PC-3 (cell line): ENCODE data around the gene UQCR10. TPM values are rescaled to one million over a fixed set of nuclear protein-coding genes. Genes with fewer than 3 reads are reported as not detected.

Experiments used
- ATAC-seq: fragments of 200-7000 bp; cut with Tn5 transposase; 2 replicates; pipeline ENCODE4 v1.9.1; 2020; ENCODE audit warnings: mild to moderate bottlenecking, moderate library complexity
- BruUV-seq: library from RNA; stranded (reverse); fragments of 400-500 nt; replicated peaks from 2 replicates; lab custom pipeline; 2021; lab: Mats Ljungman, UMichigan
- CTCF ChIA-PET: fragments of 300-600 bp; sonication (Branson Sonifier 250); formaldehyde crosslinking; loops from one replicate; lab custom pipeline; 2022; ENCODE audit warnings: antibody characterized with exemption; lab: Charles Lee
- POLR2A ChIA-PET: fragments of 300-600 bp; sonication (Branson Sonifier 250); formaldehyde crosslinking; loops from one replicate; lab custom pipeline; 2022; ENCODE audit warnings: antibody characterized with exemption; ENCODE audit not compliant: unreplicated experiment; lab: Charles Lee
- DNase-seq: peaks from one replicate; pipeline ENCODE4 v3.0.0-alpha.2; 2015
- H2AFZ ChIP-seq: fragments of 300-600 bp; sonication (generic); 2 replicates; pipeline ENCODE4 v1.6.0; 2016; ENCODE audit warnings: antibody characterized with exemption, low read length
- H3F3A ChIP-seq: fragments of 300-600 bp; sonication (generic); one replicate; pipeline ENCODE4 v1.6.0; 2017; ENCODE audit warnings: antibody characterized with exemption, low read length, control low read depth, mild to moderate bottlenecking; ENCODE audit not compliant: unreplicated experiment
- H3K27ac ChIP-seq: fragments of 300-600 bp; sonication (generic); 2 replicates; pipeline ENCODE4 v1.5.1; 2016; ENCODE audit warnings: mild to moderate bottlenecking, low read length
- H3K27me3 ChIP-seq: fragments of 300-600 bp; sonication (generic); 2 replicates; pipeline ENCODE4 v1.6.1; 2016; ENCODE audit warnings: low read length, mixed read lengths
- H3K36me3 ChIP-seq: fragments of 300-600 bp; sonication (generic); 2 replicates; pipeline ENCODE4 v1.6.1; 2016; ENCODE audit warnings: low read depth, mixed run types, low read length, mixed read lengths
- H3K4me1 ChIP-seq: fragments of 300-600 bp; sonication (generic); 2 replicates; pipeline ENCODE4 v1.5.1; 2016; ENCODE audit warnings: low read length; ENCODE audit not compliant: insufficient read depth
- H3K4me2 ChIP-seq: fragments of 300-600 bp; sonication (generic); 2 replicates; pipeline ENCODE4 v1.6.0; 2016; ENCODE audit warnings: low read length
- H3K4me3 ChIP-seq: fragments of 300-600 bp; sonication (generic); 2 replicates; pipeline ENCODE4 v1.5.1; 2016; ENCODE audit warnings: mild to moderate bottlenecking, low read length, mixed read lengths
- H3K79me2 ChIP-seq: fragments of 300-600 bp; sonication (generic); 2 replicates; pipeline ENCODE4 v1.6.1; 2017; ENCODE audit warnings: low read length, mixed read lengths
- H3K9ac ChIP-seq: fragments of 300-600 bp; sonication (generic); 2 replicates; pipeline ENCODE4 v1.6.0; 2016; ENCODE audit warnings: mild to moderate bottlenecking, low read length
- H3K9me2 ChIP-seq: fragments of 300-600 bp; sonication (generic); replicated peaks from 2 replicates; pipeline ENCODE4 v1.6.1; 2016; ENCODE audit warnings: mixed run types, low read length, mixed read lengths
- H3K9me3 ChIP-seq: fragments of 300-600 bp; sonication (generic); 2 replicates; pipeline ENCODE4 v1.6.1; 2016; ENCODE audit warnings: low read length, mixed read lengths
- H4K20me1 ChIP-seq: fragments of 300-600 bp; sonication (generic); 2 replicates; pipeline ENCODE4 v1.6.1; 2016; ENCODE audit warnings: low read length, mixed read lengths
- CTCF ChIP-seq: fragments of 300-600 bp; sonication (generic); conservative IDR thresholded peaks from 2 replicates; pipeline ENCODE4 v1.5.1; 2017; ENCODE audit warnings: antibody characterized with exemption, low read depth, mild to moderate bottlenecking, low read length
- EZH2 ChIP-seq: fragments of 300-600 bp; sonication (generic); IDR thresholded peaks from one replicate; pipeline ENCODE4 v1.6.1; 2017; ENCODE audit warnings: antibody characterized with exemption, mild to moderate bottlenecking, low read length; ENCODE audit not compliant: unreplicated experiment
- EZH2phosphoT487 ChIP-seq: fragments of 300-600 bp; sonication (generic); IDR thresholded peaks from 2 replicates; pipeline ENCODE4 v1.6.1; 2018; ENCODE audit warnings: mild to moderate bottlenecking, antibody characterized with exemption, low read length, borderline replicate concordance
- intact Hi-C: fragments of 100-400 bp; cut with micrococcal nuclease; formaldehyde crosslinking; loops from 2 replicates; pipeline ENCODE4 v1.9.0; 2023
- total RNA-seq: library from RNA; depleted of rRNA; stranded (reverse); fragments of >200 nt; gene quantifications from 2 replicates; pipeline ENCODE4 v1.2.3, GENCODE V29; 2014

UQCR10 gene
- total RNA-seq, 1 experiment from 2014 or later: 196 TPM

GRCh38 chr22:29748248-29748893 lies 18.8 kb upstream of the UQCR10 start:
- ChIA-PET CTCF (no interaction called here), POLR2A (no interaction called here)
- intact Hi-C loops: no loop called here
- H3K4me3 ChIP-seq: no peak overlapping the region
- H3K9me3 ChIP-seq: no peaks in the 10 kb centered on the region
- ATAC-seq (no peak), DNase-seq (no peak)
- no peaks in the 10 kb centered on the region for H4K20me1 ChIP-seq
- no peak for TF ChIP-seq EZH2
- no peak for TF ChIP-seq EZH2phosphoT487
- no peak for TF ChIP-seq CTCF
- H2AFZ ChIP-seq: no peak overlapping the region
- H3K9ac ChIP-seq: no peak overlapping the region
- no peaks in the 10 kb centered on the region for H3K9me2 ChIP-seq
- H3K36me3 ChIP-seq: no peaks in the 10 kb centered on the region
- no peak overlapping the region for H3K27ac ChIP-seq
- no peak overlapping the region for H3K4me2 ChIP-seq
- H3K27me3 ChIP-seq: no peaks in the 10 kb centered on the region
- no TSS peak for BruUV-seq
- H3K79me2 ChIP-seq: no peaks in the 10 kb centered on the region
- H3F3A ChIP-seq: no peaks in the 10 kb centered on the region
- H3K4me1 ChIP-seq: no peaks in the 10 kb centered on the region

- H3K27ac ChIP-seq: no peak overlapping the region
- no peaks in the 10 kb centered on the region for H3K36me3 ChIP-seq
- H2AFZ ChIP-seq: no peak overlapping the region
- no peaks in the 10 kb centered on the region for H3F3A ChIP-seq
- no peaks in the 10 kb centered on the region for H3K79me2 ChIP-seq
- CTCF ChIA-PET: no interaction called here
- BruUV-seq: no TSS peak
- intact Hi-C loops: no loop called here
- no peaks in the 10 kb centered on the region for H3K4me1 ChIP-seq
- POLR2A ChIA-PET: no interaction called here
- H3K9me2 ChIP-seq: no peaks in the 10 kb centered on the region
- TF ChIP-seq EZH2phosphoT487 (no peak), EZH2 (no peak), CTCF (no peak)
- H3K27me3 ChIP-seq: no peaks in the 10 kb centered on the region
- no peaks in the 10 kb centered on the region for H4K20me1 ChIP-seq
- DNase-seq (no peak), ATAC-seq (no peak)
- no peak overlapping the region for H3K4me2 ChIP-seq
- no peak overlapping the region for H3K4me3 ChIP-seq
- no peak overlapping the region for H3K9ac ChIP-seq
- H3K9me3 ChIP-seq: no peaks in the 10 kb centered on the region
These were observed 17.1 kb upstream of the UQCR10 start for GRCh38 chr22:29750029-29750428.
